ENCODE measurements around the gene SLC1A4.

DNA sequence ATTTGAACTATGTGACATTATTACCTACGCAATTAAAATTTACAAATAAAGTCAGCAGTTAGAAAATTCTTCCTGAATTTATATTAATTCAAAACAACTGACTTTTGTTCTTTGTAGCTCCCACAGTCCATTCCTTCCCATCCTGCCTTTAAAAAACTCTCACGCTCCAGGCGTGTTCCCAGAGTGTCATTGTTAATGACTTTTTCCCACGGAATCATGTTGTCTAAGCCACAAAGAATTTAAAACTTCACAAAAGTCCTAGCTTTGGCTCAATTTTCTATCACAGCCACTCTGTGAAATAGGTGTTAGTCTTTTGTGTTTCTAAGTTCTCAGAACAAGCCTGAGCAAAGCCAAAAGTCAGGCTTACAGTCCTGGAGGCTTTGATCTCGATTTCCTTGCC lies 26.5 kb downstream of the SLC1A4 start:
- TF ChIP-seq, protein P1, sequence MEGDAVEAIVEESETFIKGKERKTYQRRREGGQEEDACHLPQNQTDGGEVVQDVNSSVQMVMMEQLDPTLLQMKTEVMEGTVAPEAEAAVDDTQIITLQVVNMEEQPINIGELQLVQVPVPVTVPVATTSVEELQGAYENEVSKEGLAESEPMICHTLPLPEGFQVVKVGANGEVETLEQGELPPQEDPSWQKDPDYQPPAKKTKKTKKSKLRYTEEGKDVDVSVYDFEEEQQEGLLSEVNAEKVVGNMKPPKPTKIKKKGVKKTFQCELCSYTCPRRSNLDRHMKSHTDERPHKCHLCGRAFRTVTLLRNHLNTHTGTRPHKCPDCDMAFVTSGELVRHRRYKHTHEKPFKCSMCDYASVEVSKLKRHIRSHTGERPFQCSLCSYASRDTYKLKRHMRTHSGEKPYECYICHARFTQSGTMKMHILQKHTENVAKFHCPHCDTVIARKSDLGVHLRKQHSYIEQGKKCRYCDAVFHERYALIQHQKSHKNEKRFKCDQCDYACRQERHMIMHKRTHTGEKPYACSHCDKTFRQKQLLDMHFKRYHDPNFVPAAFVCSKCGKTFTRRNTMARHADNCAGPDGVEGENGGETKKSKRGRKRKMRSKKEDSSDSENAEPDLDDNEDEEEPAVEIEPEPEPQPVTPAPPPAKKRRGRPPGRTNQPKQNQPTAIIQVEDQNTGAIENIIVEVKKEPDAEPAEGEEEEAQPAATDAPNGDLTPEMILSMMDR (IDR thresholded peaks at IDR 0.05): no peak
- no peak for TF ChIP-seq POLR2A (IDR thresholded peaks at IDR 0.05)

Data from thyroid gland (tissue), 4 donors.